OCI-LY7 (cell line): ENCODE data around the gene HSPD1.

Experiments
- CTCF ChIP-seq: fragments of 200-600 bp; sonication (generic); conservative IDR thresholded peaks from 2 replicates; pipeline ENCODE4 v1.5.1; 2014; ENCODE audit warnings: mild to moderate bottlenecking, antibody characterized with exemption, low read length, moderate library complexity, mixed read lengths
- EZH2phosphoT487 ChIP-seq: fragments of 200-600 bp; sonication (generic); IDR thresholded peaks from 2 replicates; pipeline ENCODE4 v1.6.1; 2018; ENCODE audit warnings: low read depth, borderline replicate concordance, mild to moderate bottlenecking, mixed run types, antibody characterized with exemption, low read length, moderate library complexity, mixed read lengths

- TF ChIP-seq CTCF, result no peak
- no peak for TF ChIP-seq EZH2phosphoT487
These were observed 4.9 kb upstream of the HSPD1 start for GRCh38 chr2:197504512-197504911.
